AG09309 (cell line): Measurements from ENCODE around the gene GPSM3.

Experiments used
- DNase-seq: peaks from one replicate; pipeline ENCODE4 v3.0.0-alpha.2; 2010; ENCODE audit warnings: low read depth
- H3K4me3 ChIP-seq: 2 replicates; pipeline ENCODE4 v1.5.1; 2011; ENCODE audit warnings: mild to moderate bottlenecking, low read depth, low read length, moderate library complexity; ENCODE audit not compliant: control insufficient read depth
- CTCF ChIP-seq: IDR thresholded peaks from 2 replicates; pipeline ENCODE4 v1.5.1; 2011; ENCODE audit warnings: mild to moderate bottlenecking, low read depth, low read length, inconsistent platforms; ENCODE audit not compliant: insufficient read depth, control insufficient read depth; ENCODE audit errors: missing control alignments

GPSM3 gene

GRCh38 chr6:32167154-32167760 lies 25.2 kb downstream of the GPSM3 start:
- H3K4me3 ChIP-seq = no peak overlapping the region
- DNase-seq = no peak
- TF ChIP-seq CTCF = no peak

DNA sequence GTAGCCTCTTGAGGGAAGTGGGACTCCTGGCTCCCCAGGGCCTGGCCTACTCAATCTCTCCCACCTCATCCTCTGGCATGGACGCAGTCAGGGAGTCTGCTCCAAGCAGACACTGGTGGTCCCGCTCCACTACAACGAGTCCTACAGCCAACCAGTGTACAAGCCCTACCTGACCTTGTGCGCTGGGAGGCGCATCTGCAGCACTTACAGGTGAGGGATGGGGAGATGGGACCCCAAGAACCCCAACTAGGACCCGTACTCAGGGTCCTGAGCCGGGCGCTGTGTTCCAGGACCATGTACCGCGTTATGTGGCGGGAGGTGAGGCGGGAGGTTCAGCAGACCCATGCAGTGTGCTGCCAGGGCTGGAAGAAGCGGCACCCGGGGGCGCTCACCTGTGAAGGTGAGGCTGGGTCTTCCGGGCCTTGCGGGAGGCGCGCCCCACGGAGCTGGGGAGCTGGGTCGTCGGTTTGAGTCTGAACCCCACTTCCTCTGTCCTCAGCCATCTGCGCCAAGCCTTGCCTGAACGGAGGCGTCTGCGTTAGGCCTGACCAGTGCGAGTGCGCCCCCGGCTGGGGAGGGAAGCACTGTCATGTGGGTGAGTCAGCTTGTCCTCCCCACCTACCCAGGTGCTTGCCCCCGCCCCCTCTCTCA lies 25.9 kb downstream of the GPSM3 start:
- no peak overlapping the region for H3K4me3 ChIP-seq
- DNase-seq = no peak
- TF ChIP-seq CTCF = no peak

DNA sequence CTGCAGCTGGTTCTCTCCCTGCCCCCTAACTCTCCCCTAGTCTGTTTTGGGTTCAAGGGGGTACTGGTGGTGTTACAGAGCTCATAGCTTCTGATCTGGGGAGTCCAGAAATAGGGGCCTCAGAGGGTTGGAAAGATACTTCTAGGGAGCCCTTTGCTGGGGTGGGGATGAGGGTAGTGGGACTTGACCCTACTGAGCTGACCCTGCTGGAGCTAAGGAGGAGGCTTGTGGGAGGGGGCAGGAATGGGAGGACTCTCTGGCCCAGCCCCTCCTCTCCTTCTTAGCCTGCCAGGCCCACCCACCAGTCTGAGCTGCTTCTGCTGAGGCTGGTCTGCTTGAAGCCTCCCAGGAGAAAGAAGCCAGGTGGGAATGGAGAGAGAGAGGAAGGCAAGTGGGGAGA lies 28.1 kb downstream of the GPSM3 start, which contains the start of gene EGFL8:
TSS of gene EGFL8 (plus strand) at position 301 of the 400 bp plus-strand sequence. CDS start 1,571 bp downstream, outside the sequence.
- H3K4me3 ChIP-seq = no peak within 1 kb of the TSS
- TF ChIP-seq CTCF = no peak
- DNase-seq = no peak

DNA sequence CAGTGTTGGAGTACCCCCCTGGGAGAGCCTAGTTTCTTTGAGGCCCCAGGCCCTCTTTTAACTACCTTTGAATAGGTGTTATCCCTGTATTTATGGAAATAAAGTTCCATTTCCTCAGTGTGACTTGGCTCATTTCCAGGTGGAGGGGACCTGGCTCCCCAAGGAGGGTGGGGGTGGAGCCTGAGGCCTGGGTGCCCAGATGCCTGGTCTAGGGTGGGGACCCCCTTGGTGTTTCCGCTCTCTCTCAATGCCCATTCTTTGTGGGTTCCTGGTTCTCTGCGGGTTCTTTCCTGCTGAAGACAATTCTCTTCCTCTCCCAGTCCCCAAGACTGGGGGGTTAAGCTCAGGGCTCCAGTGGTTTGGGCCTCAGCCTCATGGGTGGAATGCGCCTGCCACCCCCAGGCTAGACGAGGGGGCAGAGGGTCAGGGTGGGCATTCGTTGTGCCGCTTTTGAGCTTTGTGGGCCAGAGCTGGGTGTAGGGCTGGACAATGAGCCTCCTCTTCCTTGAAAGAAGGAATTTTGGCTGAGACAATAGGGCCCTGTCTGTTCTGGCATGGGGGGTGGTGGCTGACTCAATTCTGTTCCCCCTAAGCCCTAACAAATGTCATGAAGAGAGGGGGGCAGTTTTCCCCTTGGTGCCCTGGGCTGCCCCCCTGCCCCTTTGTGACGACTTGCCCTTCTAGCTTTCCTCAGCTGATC lies 28.7 kb downstream of the GPSM3 start:
- TF ChIP-seq CTCF = no peak
- DNase-seq = no peak

DNA sequence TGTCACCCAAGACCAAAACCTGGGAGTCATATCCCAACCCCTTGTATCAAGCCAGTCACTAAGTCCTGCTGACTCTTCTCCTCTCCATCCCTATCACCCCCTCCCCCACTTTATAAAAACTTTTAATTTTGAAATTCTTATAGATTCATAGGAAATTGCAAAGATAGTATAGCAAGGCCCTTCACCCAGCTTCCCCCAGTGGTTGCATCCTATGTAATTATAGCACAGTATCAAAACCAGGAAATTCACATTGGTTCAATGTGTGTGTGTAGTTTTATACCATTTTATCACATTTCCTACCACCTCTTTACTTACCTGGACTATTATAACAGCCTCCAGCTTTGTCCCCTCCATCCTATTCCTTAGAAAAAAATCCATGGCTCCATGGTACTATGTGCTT lies 34.4 kb downstream of the GPSM3 start:
- DNase-seq = no peak
- no peak for TF ChIP-seq CTCF
- H3K4me3 ChIP-seq = no peak overlapping the region

More for the DNA sequence above, 28.7 kb downstream of the GPSM3 start:
- no peak overlapping the region for H3K4me3 ChIP-seq

GRCh38 chr6:32156891-32157290 lies 35.6 kb downstream of the GPSM3 start:
- no peak for TF ChIP-seq CTCF
- no peak overlapping the region for H3K4me3 ChIP-seq
- DNase-seq = no peak
